GM21423 (cell line): ENCODE measurements around the gene KDM3A.

Experiments
- ATAC-seq: cut with Tn5 transposase; IDR thresholded peaks from one replicate; pipeline ENCODE4 v1.9.1; 2021; ENCODE audit warnings: mild to moderate bottlenecking, moderate library complexity; ENCODE audit not compliant: unreplicated experiment

The KDM3A gene

DNA sequence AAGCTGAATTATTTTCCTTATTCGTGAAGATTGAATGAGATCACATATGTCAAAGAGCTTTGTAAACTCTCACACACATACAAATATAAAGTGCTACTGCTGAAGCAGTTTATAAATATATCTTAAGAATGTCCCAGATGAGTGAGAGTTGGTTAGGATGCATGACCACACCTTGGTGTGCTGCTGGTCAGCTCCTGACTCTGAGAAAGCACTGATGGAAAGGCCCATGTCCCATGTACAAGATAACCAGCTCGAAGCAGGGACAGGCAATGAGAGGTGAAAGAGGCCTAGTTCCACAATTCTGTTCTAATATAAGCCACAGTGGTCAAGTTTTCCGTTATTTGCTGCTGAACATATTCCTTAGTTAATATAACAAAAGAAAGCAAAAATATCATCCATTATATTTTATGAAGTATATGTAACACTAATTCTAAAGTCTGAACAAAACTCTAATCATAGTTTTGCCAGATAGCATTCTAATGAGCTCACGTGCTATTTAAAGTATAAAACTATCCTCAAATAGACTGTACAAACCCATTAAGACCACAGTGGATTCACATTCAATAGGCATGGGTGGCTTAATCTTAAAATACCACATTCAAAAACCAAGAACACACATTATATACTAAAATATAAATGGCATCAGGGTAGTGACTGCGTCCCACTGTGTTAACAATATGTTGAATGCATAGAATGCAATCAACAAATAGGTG lies 72.9 kb downstream of the KDM3A start:
- no peak for ATAC-seq

DNA sequence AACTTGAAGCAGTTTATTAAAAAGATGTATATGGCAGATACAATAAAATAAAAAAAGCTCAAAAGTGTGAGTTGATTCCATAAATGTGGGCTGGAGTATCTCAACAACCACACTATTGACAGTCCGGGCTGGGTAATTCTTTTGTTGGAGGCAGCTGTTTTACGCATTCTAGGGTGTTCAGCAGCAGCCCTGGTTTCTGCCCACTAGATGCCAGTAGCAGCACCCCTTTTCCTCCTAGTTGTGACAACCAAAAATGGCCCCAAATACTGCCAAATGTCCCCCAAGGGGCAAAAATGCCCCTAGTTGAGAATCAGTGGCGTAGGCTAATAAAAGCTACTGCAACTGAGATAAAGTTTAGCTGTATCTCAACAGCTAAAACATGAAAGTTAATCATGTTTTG lies 77.3 kb downstream of the KDM3A start:
- no peak for ATAC-seq

DNA sequence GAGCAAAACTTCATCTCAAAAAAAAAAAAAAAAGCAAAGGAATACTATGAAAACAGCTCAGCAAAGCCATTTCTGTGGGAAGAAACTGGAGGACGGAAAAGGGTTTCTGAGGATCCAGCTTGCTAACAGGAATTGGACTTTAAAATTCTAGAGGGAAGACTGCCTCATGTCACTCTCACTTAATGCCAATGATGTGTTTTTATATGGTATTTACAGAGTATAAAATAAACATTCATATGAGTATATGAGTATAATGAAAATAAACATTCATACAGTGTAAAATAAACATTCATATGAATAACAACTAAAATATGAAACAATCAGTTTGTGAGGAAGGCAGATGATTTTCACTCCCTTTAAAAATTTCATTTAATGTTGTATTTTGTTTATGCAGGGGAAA lies 78.2 kb downstream of the KDM3A start:
- no peak for ATAC-seq

DNA sequence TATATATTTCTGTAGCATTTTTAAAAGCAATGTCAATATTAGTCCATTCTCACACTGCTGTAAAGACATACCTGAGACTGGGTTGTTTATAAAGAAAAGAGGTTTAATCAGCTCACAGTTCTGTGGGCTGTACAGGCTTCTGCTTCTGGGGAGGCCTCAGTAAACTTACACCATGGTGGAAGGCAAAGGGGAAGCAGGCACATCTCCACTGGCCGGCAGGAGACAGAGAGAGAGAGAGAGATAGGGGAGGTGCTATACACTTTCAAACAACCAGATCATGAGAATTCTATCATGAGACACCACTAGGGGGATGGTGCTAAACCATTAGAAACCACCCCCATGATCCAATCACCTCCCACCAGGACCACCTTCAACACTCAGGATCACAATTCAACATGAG lies 79.0 kb downstream of the KDM3A start:
- ATAC-seq: no peak

DNA sequence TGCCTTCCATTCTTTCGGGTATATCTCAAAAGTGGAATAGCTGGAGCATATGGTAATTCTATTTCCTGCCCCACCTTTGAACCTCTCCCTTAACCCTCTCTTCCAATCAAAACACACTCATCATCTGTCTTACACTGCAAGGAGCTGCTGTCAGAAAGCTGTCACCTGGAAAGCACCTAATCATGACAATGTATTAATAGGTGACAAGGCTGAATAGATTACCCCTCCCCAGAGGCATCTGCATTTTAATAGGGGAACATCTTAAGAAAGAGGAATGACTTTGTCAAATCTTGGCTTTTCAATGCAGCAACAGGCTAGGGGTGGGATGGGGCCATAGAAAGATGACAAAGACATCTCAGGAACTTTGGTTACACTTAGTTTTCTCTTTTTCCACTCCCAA lies 80.8 kb downstream of the KDM3A start:
- no peak for ATAC-seq

DNA sequence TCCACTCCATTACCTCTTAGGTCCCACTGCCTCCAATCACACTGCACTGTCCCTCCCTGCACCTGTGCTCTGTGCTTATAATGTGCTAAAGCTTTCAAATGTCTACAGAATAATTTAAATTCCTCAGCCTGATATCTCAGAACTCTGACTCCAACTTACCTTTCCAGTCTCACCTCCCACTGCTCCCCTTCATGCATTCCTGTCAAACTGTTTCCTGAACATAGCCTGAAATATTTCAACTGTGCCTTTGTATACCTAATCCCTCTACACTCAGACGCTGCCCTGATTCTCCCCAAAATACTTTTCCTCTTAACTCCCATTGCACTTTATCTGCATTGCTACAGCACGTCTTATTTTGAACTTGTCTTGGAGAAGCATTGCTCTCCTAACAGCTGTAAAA lies 81.5 kb downstream of the KDM3A start:
- ATAC-seq: no peak

DNA sequence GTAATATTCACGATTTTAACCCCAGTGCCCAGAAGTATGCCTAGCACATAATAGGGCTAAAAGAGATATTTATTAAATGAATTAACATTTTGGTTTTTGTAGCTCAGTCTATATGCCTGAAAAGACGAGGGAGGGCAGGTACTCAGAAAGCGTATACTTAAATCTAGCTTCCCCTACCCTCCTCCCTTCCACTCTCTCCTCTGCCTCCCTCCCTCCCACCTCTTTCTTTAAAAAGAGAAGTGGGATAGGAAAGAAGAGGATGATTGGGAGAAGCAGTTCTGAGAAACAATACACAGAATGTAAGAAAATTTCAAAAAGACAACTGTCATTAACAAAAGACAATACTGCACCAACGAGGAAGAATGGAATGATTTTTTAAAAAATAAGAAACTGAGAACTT lies 82.3 kb downstream of the KDM3A start:
- no peak for ATAC-seq

DNA sequence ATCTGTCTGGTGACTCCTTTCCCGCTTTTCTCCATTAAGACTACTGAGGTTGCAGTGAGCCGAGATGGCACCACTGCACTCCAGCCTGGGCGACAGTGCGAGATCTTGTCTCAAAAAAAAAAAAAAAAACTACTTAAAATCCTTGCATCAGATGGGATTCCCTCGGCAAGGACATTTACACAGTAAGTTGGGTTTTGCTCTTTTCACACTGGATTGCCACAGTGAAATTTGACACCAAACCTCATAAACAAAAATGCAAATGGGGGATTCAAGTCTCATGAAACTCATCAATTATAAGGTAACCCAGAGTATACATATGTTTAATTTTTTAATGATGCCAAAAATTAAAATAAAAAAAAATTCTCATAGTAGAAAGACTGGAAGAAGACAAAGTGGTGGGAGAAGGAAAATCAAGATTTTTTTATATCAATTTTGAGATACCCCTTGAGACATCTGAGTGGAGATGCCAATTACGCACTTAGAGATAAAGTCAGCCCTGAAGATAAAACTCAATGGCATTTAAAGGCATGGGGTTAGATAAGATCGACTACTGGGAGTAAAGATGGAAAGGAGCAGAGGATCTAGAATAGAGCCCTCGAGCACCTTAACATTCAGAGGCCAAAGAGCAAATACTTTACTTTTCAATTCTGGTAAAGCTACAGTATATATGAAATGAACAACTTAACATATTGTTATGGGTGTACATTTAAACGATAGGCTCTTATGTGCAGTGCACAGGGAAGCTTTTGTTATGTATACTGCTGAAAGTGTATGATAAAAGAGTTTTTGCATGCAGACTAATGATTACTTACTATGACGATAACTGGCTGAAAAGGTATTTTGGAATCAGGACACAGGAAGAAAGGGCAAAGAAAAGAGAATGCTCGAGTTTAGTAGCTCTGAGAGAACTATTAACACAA lies 84.5 kb downstream of the KDM3A start:
- no peak for ATAC-seq

DNA sequence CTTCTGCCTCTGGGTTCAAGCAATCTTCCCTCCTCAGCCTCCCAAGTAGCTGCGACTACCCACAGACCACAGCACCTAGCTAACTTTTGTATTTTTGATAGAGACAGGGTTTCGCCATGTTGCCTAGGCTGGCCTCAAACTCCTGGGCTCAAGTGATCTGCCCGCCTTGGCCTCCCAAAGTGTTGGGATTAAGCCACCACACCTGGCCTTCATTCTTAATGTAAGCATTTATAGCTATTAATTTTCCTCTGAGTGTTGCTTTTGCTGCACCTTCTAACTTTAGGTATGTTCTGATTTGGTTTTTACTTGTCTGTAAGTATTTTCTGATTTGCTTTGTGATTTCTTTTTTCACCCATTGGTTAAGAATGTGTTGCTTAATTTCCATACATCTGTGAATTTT lies 92.4 kb downstream of the KDM3A start:
- ATAC-seq: no peak

DNA sequence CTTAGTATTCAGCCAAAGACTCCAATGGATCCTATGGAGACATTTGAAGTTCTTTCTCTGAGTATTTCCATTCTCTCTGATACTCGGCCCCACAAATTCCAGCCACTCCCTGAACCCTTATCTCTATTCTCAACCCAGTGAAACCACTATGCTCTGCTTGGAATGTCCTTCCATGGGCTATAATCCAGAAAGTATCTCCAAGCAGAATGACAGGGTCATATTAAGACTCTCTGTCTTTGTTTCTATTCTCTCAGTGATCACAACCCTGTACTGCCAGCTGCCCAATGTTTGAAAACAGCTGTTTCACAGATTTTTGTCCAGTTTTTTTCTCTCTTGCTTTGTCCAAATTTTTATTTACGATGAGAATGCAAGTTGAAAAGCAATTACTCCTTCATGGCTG lies 100.2 kb downstream of the KDM3A start:
- ATAC-seq: no peak
